ENCODE results near the gene ANKRD13B.

- TF ChIP-seq GATA2 (IDR thresholded peaks at IDR 0.05; ENCODE audit: low read depth, low read length) (no peak), GATA3 (IDR thresholded peaks at IDR 0.05; ENCODE audit: low read depth, low read length) (no peak)
These were observed 7.7 kb upstream of the ANKRD13B start for GRCh38 chr17:29585080-29585751.

All from SH-SY5Y (cell line).